Body of pancreas (tissue), 4 donors: ENCODE measurements around the gene AP3D1. TPM values are rescaled to one million over a fixed set of nuclear protein-coding genes. Genes with fewer than 3 reads are reported as not detected.

Source experiments
- ATAC-seq: fragments of 150-250 bp; one replicate; pipeline ENCODE4 v1.9.1; 2016
- DNase-seq, 4 donors: peaks; one replicate each; pipeline ENCODE4 v3.0.0-alpha.2; 2019
- H3K27ac ChIP-seq, 4 donors: fragments of 200-600 bp; sonication (generic); 1 replicate in 3 of 4; 2 replicates in 1 of 4; pipeline versions ENCODE4 v1.5.1 to v1.6.1; 2016 to 2019; ENCODE audit warnings: mild to moderate bottlenecking in 1 of 4, mixed read lengths in 1 of 4, moderate library complexity in 1 of 4
- H3K27me3 ChIP-seq, 2 donors: fragments of 200-600 bp; sonication (generic); one replicate each; pipeline ENCODE4 v1.6.0; 2016; ENCODE audit warnings: mild to moderate bottlenecking in 1 of 2
- H3K36me3 ChIP-seq, 2 donors: fragments of 200-600 bp; sonication (generic); replicated peaks in 1 of 2; 2 replicates each; pipeline ENCODE4 v1.5.1; 2016; ENCODE audit warnings: low read depth in 2 of 2; ENCODE audit not compliant: insufficient read depth in 1 of 2
- H3K4me1 ChIP-seq: fragments of 200-600 bp; sonication (generic); one replicate; pipeline ENCODE4 v1.6.0; 2016
- H3K4me3 ChIP-seq, 2 donors: fragments of 200-600 bp; sonication (generic); 1 replicate in 1 of 2; 2 replicates in 1 of 2; pipeline ENCODE4 v1.5.1; 2016 to 2019
- H3K9me3 ChIP-seq, 3 donors: fragments of 200-600 bp; sonication (generic); 1 replicate in 2 of 3; 2 replicates in 1 of 3; pipeline ENCODE4 v1.5.1; 2016
- POLR2A ChIP-seq, 3 donors: fragments of 450-650 bp; IDR thresholded peaks; one replicate each; pipeline ENCODE4 v1.6.1; 2016; ENCODE audit warnings: antibody characterized with exemption in 3 of 3, mild to moderate bottlenecking in 2 of 3
- WGBS, 2 donors: methylation state at CpG; one replicate each; pipeline ENCODE4 v1.1.5; 2017; 5-methylcytosine and 5-hydroxymethylcytosine counted together
- intact Hi-C: fragments of 100-400 bp; cut with DNase I; formaldehyde crosslinking; loops from one replicate; pipeline ENCODE4 v1.15.1; 2023
- total RNA-seq, 2 donors: library from RNA; depleted of rRNA; stranded (reverse); fragments of >200 nt; gene quantifications; one replicate each; pipeline ENCODE4 v1.1.0, GENCODE V29; 2016
- TF ChIP-seq, protein P1 (sequence below), 7 experiments: fragments of 450-650 bp in 4 of 7; fragments of 200-600 bp in 3 of 7; sonication (generic) in 3 of 7; IDR thresholded peaks; one replicate each; pipeline ENCODE4 v1.5.1; 2016 to 2019; ENCODE audit warnings: antibody characterized with exemption in 7 of 7

The AP3D1 gene
- total RNA-seq, 2 donors from 2014 or later, result 77.0 to 124 TPM

- H3K4me1 ChIP-seq, result peaks cover 50% of the 10 kb centered on the region
Observed at GRCh38 chr19:2061495-2062388, 89.6 kb downstream of the AP3D1 start.

GRCh38 chr19:2060884-2061494 is 90.4 kb downstream of the AP3D1 start:
- no peaks in the 10 kb centered on the region for H3K36me3 ChIP-seq
- 0% methylated on average over 4 to 49 of the region's 55 CpGs for WGBS, 2 donors
- H3K4me3 ChIP-seq, result peak overlapping the region; percentile 24 to 29
- intact Hi-C loops, result no loop called here
- ATAC-seq, result peak; percentile 58
- no peaks in the 10 kb centered on the region for H3K9me3 ChIP-seq
- DNase-seq, result peak in 3 of 4 donors; percentile 66 to 75 (median 73)
- H3K27me3 ChIP-seq, result no peaks in the 10 kb centered on the region
- TF ChIP-seq, protein P1, sequence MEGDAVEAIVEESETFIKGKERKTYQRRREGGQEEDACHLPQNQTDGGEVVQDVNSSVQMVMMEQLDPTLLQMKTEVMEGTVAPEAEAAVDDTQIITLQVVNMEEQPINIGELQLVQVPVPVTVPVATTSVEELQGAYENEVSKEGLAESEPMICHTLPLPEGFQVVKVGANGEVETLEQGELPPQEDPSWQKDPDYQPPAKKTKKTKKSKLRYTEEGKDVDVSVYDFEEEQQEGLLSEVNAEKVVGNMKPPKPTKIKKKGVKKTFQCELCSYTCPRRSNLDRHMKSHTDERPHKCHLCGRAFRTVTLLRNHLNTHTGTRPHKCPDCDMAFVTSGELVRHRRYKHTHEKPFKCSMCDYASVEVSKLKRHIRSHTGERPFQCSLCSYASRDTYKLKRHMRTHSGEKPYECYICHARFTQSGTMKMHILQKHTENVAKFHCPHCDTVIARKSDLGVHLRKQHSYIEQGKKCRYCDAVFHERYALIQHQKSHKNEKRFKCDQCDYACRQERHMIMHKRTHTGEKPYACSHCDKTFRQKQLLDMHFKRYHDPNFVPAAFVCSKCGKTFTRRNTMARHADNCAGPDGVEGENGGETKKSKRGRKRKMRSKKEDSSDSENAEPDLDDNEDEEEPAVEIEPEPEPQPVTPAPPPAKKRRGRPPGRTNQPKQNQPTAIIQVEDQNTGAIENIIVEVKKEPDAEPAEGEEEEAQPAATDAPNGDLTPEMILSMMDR (IDR thresholded peaks at IDR 0.05), result no peak
- peak; percentile 59 to 82 (median 72) for TF ChIP-seq POLR2A (IDR thresholded peaks at IDR 0.05)
- H3K4me1 ChIP-seq, result peaks cover 54% of the 10 kb centered on the region
- H3K27ac ChIP-seq, result peak overlapping the region; percentile 96 to 100 (median 98)

More at GRCh38 chr19:2061495-2062388, 89.6 kb downstream of the AP3D1 start:
- WGBS, 2 donors, result 0 to 1% methylated on average over 1 to 41 of the region's 50 CpGs
- TF ChIP-seq, protein P1 (IDR thresholded peaks at IDR 0.05), result no peak
- peak in 2 of 3 donors; percentile 72 to 75 for TF ChIP-seq POLR2A (IDR thresholded peaks at IDR 0.05)
- Histone ChIP-seq H3K4me3 (peak overlapping the region; percentile 24 to 29), H3K27ac (peak overlapping the region; percentile 96 to 100 (median 98)), H3K36me3 (no peaks in the 10 kb centered on the region), H3K27me3 (no peaks in the 10 kb centered on the region), H3K9me3 (no peaks in the 10 kb centered on the region)
- ATAC-seq, result peak; percentile 90
- peak; percentile 100 for DNase-seq
- intact Hi-C loops, result no loop called here

- H3K4me1 ChIP-seq, result peaks cover 63% of the 10 kb centered on the region
- H3K27me3 ChIP-seq, result no peaks in the 10 kb centered on the region
- intact Hi-C loops, result no loop called here
- H3K27ac ChIP-seq, result peak overlapping the region; percentile 96 to 100 (median 98)
- peak; percentile 40 for ATAC-seq
- no peak overlapping the region for H3K4me3 ChIP-seq
- DNase-seq, result peak; percentile 80 to 95 (median 88)
- 27 to 40% methylated on average over 8 to 23 of the region's 24 CpGs for WGBS, 2 donors
- peak; percentile 58 to 69 (median 62) for TF ChIP-seq POLR2A (IDR thresholded peaks at IDR 0.05)
- TF ChIP-seq, protein P1 (IDR thresholded peaks at IDR 0.05), result no peak
- no peaks in the 10 kb centered on the region for H3K9me3 ChIP-seq
- H3K36me3 ChIP-seq, result no peaks in the 10 kb centered on the region
Observed at GRCh38 chr19:2059422-2060201, 91.8 kb downstream of the AP3D1 start.

GRCh38 chr19:2058570-2059421 is 92.6 kb downstream of the AP3D1 start:
- Histone ChIP-seq H3K4me3 (no peak overlapping the region), H3K27ac (peak overlapping the region; percentile 96 to 100 (median 98)), H3K36me3 (no peaks in the 10 kb centered on the region), H3K4me1 (peaks cover 72% of the 10 kb centered on the region), H3K9me3 (no peaks in the 10 kb centered on the region), H3K27me3 (no peaks in the 10 kb centered on the region)
- no peak for TF ChIP-seq POLR2A (IDR thresholded peaks at IDR 0.05)
- TF ChIP-seq, protein P1 (IDR thresholded peaks at IDR 0.05), result no peak
- 84 to 88% methylated on average over 21 to 26 of the region's 27 CpGs for WGBS, 2 donors
- ATAC-seq, result no peak
- intact Hi-C loops, result no loop called here
- DNase-seq, result no peak
